WTC11 (cell line): ENCODE results near the gene APMAP.

Experiments
- ARID4B ChIP-seq: sonication (generic); formaldehyde crosslinking; IDR thresholded peaks from 2 replicates; pipeline ENCODE4 v1.8.0; 2023; ENCODE audit warnings: missing genetic modification reagents, mild to moderate bottlenecking, borderline replicate concordance
- ATF3 ChIP-seq: sonication (generic); formaldehyde crosslinking; conservative IDR thresholded peaks from 2 replicates; pipeline ENCODE4 v1.8.1; 2022; ENCODE audit warnings: mild to moderate bottlenecking, missing genetic modification reagents
- CREB1 ChIP-seq: sonication (generic); formaldehyde crosslinking; IDR thresholded peaks from 2 replicates; pipeline ENCODE4 v1.8.0; 2023; ENCODE audit warnings: mild to moderate bottlenecking, missing genetic modification reagents
- CTCF ChIP-seq: fragments of 200-600 bp; IDR thresholded peaks from 2 replicates; pipeline ENCODE4 v1.8.0; 2022; ENCODE audit warnings: antibody characterized with exemption
- ETV6 ChIP-seq: sonication (generic); formaldehyde crosslinking; IDR thresholded peaks from 2 replicates; pipeline ENCODE4 v1.8.1; 2022; ENCODE audit warnings: mild to moderate bottlenecking, missing genetic modification reagents
- MAX ChIP-seq: sonication (generic); formaldehyde crosslinking; IDR thresholded peaks from 2 replicates; pipeline ENCODE4 v1.8.0; 2022; ENCODE audit warnings: mild to moderate bottlenecking, missing genetic modification reagents
- TEAD1 ChIP-seq: sonication (generic); formaldehyde crosslinking; IDR thresholded peaks from 2 replicates; pipeline ENCODE4 v1.8.0; 2022; ENCODE audit warnings: mild to moderate bottlenecking, missing genetic modification reagents
- USF2 ChIP-seq: sonication (generic); formaldehyde crosslinking; IDR thresholded peaks from 2 replicates; pipeline ENCODE4 v1.8.1; 2023; ENCODE audit warnings: mild to moderate bottlenecking, missing genetic modification reagents, moderate library complexity
- ZNF121 ChIP-seq: sonication (generic); formaldehyde crosslinking; IDR thresholded peaks from 2 replicates; pipeline ENCODE4 v1.8.0; 2023; ENCODE audit warnings: missing genetic modification reagents
- TF ChIP-seq, protein P1 (sequence below): fragments of 250-450 bp; sonication (Bioruptor Pico); IDR thresholded peaks from 2 replicates; pipeline ENCODE4 v1.9.0; 2021; ENCODE audit warnings: moderate library complexity, mild to moderate bottlenecking, inconsistent platforms, borderline replicate concordance
- TF ChIP-seq, protein P2 (sequence below): fragments of 250-450 bp; sonication (Bioruptor Pico); IDR thresholded peaks from 2 replicates; pipeline ENCODE4 v1.8.0; 2021; ENCODE audit warnings: mild to moderate bottlenecking
- TF ChIP-seq, protein P3 (sequence below): sonication (generic); formaldehyde crosslinking; IDR thresholded peaks from 2 replicates; pipeline ENCODE4 v1.8.1; 2023; ENCODE audit warnings: mild to moderate bottlenecking, moderate library complexity, missing genetic modification reagents
- TF ChIP-seq, protein P4 (sequence below): sonication (generic); formaldehyde crosslinking; IDR thresholded peaks from 2 replicates; pipeline ENCODE4 v1.8.0; 2022; ENCODE audit warnings: mild to moderate bottlenecking, missing genetic modification reagents

DNA sequence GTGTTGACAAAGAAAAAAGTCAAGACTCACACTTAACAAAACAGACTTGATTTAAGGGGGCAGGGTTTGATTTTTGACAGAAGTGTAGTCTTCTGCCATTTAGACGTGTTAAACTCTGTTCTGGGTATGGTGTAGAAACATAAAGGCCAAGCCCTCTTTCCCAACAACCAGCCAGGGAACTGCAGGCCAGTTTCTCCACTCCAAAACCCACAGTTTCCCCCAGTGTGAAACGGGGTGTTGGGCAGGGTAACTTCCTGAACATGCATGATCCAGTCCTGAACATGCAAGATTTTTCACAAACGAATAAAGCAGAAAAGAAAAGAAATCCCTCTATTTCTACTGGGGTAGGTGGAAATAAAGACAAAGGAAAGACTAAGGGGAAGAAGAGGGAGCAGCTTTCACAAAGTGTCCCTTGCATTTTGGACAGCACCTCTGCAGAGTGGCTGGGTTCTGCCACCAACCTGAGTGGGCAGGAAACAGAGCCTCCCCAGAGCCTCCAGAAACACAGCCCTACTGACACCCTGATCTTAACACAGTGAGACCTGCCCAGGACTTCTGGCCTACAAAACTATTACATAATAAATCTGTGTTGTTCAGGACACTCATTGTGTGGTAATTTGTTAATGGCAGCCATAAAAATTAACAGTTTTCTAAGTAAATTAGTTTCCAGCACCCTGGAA, 7.5 kb downstream of the APMAP start:
- TF ChIP-seq CTCF, result no peak
- TF ChIP-seq, protein P1, sequence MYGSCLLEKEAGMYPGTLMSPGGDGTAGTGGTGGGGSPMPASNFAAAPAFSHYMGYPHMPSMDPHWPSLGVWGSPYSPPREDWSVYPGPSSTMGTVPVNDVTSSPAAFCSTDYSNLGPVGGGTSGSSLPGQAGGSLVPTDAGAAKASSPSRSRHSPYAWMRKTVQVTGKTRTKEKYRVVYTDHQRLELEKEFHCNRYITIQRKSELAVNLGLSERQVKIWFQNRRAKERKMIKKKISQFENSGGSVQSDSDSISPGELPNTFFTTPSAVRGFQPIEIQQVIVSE, result no peak
- TF ChIP-seq MAX, result no peak
- TF ChIP-seq, protein P2, sequence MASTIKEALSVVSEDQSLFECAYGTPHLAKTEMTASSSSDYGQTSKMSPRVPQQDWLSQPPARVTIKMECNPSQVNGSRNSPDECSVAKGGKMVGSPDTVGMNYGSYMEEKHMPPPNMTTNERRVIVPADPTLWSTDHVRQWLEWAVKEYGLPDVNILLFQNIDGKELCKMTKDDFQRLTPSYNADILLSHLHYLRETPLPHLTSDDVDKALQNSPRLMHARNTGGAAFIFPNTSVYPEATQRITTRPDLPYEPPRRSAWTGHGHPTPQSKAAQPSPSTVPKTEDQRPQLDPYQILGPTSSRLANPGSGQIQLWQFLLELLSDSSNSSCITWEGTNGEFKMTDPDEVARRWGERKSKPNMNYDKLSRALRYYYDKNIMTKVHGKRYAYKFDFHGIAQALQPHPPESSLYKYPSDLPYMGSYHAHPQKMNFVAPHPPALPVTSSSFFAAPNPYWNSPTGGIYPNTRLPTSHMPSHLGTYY (CRISPR knock-in tag), result no peak
- TF ChIP-seq, protein P3, sequence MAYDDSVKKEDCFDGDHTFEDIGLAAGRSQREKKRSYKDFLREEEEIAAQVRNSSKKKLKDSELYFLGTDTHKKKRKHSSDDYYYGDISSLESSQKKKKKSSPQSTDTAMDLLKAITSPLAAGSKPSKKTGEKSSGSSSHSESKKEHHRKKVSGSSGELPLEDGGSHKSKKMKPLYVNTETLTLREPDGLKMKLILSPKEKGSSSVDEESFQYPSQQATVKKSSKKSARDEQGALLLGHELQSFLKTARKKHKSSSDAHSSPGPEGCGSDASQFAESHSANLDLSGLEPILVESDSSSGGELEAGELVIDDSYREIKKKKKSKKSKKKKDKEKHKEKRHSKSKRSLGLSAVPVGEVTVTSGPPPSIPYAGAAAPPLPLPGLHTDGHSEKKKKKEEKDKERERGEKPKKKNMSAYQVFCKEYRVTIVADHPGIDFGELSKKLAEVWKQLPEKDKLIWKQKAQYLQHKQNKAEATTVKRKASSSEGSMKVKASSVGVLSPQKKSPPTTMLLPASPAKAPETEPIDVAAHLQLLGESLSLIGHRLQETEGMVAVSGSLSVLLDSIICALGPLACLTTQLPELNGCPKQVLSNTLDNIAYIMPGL, result no peak
- TF ChIP-seq ARID4B, result no peak
- TF ChIP-seq, protein P4, sequence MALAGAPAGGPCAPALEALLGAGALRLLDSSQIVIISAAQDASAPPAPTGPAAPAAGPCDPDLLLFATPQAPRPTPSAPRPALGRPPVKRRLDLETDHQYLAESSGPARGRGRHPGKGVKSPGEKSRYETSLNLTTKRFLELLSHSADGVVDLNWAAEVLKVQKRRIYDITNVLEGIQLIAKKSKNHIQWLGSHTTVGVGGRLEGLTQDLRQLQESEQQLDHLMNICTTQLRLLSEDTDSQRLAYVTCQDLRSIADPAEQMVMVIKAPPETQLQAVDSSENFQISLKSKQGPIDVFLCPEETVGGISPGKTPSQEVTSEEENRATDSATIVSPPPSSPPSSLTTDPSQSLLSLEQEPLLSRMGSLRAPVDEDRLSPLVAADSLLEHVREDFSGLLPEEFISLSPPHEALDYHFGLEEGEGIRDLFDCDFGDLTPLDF, result no peak
- TF ChIP-seq CREB1, result no peak
- TF ChIP-seq USF2, result no peak
- no peak for TF ChIP-seq ZNF121 (CRISPR knock-in tag)
- no peak for TF ChIP-seq TEAD1 (CRISPR knock-in tag)
- TF ChIP-seq ATF3 (CRISPR knock-in tag), result no peak
- TF ChIP-seq ETV6 (CRISPR knock-in tag), result no peak
